Myocyte (in vitro differentiated cells): ENCODE results near the gene BPIFB2. TPM values are rescaled to one million over a fixed set of nuclear protein-coding genes. Genes with fewer than 3 reads are reported as not detected.

Source experiments
- DNase-seq: peaks from one replicate; pipeline ENCODE4 v3.0.0-alpha.2; 2012; ENCODE audit warnings: low read depth
- total RNA-seq: library from RNA; depleted of rRNA; stranded (reverse); fragments of >200 nt; gene quantifications from 2 replicates; pipeline ENCODE4 v1.2.3, GENCODE V29; 2014

Gene BPIFB2
- total RNA-seq, 1 donor from 2014 or later: not detected

DNA sequence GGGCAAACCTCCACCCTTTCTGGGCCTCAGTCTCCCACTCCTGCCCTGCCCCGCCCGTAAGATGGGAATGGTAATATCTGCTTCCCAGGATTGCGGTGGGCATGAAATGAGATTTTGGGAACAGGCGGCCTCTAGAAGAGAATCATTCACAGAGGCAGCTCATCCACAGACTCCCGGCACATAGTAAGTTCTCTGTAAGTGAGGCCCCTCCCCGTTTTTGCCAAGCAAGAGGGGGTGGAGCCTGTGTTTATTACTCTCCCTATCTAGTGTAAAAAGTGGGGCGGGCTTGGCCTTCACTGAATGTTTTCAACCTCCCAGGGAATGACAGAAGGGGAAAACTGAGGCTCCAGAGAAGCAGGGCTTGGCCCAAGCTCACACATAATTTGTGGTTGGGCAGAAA lies 23.3 kb upstream of the BPIFB2 start:
- DNase-seq: no peak

GRCh38 chr20:32984631-32985354 lies 22.7 kb upstream of the BPIFB2 start:
- no peak for DNase-seq

DNA sequence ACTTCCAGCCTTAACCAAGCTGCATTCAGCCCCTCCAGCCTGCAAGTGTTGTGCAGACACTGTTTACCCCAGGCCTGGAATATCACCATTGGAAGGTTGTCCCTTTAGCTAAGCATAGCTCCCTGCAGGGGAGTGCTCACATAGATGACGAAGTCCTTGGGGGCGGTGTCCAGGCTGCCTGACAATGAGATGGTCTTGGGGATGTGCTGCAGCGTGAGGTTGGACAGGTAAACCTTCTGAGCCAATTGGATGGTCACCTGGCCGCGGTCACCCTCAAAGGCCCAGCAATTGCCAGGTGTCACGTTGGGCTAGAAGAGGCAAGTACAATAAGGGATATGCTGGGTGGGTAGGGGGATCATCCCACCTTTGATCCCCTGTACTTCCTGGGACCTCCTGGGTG lies 21.9 kb upstream of the BPIFB2 start:
- no peak for DNase-seq

- no peak for DNase-seq
Observed at GRCh38 chr20:32986331-32986966, 21.1 kb upstream of the BPIFB2 start.

DNA sequence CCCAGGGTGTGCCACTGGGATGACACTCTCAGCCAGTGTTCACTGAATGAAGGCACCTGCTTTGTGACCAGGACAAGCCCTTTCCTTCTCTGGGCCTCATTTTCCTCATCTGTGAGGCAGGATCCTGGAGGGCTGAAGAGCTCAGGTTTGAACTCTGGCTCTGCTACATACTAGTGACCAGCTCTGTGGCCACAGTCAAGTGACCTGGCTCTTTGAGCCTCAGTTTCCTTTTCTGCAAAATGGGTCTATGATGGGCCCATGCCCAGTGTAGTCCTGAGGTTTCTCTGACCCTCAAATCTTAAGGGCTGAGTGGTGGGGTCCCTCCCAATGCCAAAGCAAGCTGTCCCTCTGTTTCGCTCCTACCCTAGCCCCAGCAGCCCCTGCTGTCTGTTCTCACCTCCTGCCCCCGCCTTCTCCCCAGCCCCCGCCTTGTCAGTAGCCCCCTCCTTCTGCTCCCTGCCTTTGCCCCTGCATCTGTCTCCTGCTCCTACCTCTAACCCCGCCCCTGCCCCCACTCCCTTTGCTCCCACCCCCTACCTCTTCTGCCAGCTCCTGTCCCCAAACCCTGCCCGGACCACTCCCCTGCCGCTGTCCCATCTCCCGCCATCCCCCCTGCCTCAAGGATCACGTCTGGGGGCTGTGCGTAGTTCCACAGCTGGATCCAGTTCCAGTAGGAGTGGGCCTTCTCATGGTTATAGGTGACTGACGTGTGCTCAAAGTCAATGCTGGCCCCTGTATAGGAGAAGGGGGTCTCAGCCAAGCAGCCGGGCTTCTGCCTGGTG lies 20.3 kb upstream of the BPIFB2 start:
- no peak for DNase-seq

GRCh38 chr20:32988008-32988407 lies 19.5 kb upstream of the BPIFB2 start:
- no peak for DNase-seq

GRCh38 chr20:32989507-32990283 lies 17.8 kb upstream of the BPIFB2 start:
- no peak for DNase-seq

- no peak for DNase-seq
Observed at GRCh38 chr20:32990426-32990825, 17.1 kb upstream of the BPIFB2 start.

DNA sequence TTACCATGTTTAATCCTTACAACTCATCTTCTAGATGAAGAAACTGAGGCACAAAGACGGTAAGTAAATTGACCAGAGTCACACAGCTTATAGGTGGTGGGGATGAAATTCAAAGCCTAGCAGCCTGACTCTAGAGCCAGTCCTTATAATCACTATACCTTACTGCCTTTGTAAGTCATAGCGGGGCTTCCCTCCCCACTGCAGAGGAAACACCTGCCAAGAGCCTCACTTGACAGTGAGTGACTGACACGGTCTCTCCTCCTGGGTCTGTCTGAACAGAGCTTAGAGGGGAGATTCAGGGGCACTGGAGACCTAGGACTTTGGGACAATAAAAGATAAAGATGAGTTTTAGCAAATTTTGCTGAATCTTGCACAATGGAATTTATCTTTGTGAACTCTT lies 16.1 kb upstream of the BPIFB2 start:
- DNase-seq: no peak

GRCh38 chr20:32991792-32992641 lies 15.5 kb upstream of the BPIFB2 start:
- no peak for DNase-seq

- DNase-seq: no peak
Observed at GRCh38 chr20:32993496-32994050, 13.9 kb upstream of the BPIFB2 start.

DNA sequence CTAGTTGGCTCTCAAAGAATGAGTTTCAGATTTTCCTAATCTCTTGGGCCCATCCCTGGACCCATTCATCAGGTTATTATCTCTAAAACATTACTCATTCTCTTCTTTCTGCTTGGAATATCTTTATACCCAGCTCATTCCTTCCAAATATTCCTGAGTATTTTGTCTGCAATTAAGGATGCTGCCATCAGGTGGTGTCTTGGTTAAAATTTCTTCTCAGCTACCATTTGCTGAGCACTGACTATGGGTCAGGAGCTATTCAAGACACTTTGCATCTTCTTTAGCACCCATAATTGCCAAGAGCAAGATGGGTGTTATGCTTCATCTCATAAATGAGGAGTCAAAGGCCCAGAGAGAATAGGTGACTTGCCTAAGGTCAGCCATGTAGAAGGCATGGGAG lies 11.7 kb upstream of the BPIFB2 start:
- DNase-seq: no peak

GRCh38 chr20:32997431-32997830 lies 10.1 kb upstream of the BPIFB2 start:
- DNase-seq: no peak

GRCh38 chr20:32999603-33000250 lies 7.8 kb upstream of the BPIFB2 start:
- DNase-seq: no peak

- DNase-seq: no peak
Observed at GRCh38 chr20:33000802-33001466, 6.6 kb upstream of the BPIFB2 start.

DNA sequence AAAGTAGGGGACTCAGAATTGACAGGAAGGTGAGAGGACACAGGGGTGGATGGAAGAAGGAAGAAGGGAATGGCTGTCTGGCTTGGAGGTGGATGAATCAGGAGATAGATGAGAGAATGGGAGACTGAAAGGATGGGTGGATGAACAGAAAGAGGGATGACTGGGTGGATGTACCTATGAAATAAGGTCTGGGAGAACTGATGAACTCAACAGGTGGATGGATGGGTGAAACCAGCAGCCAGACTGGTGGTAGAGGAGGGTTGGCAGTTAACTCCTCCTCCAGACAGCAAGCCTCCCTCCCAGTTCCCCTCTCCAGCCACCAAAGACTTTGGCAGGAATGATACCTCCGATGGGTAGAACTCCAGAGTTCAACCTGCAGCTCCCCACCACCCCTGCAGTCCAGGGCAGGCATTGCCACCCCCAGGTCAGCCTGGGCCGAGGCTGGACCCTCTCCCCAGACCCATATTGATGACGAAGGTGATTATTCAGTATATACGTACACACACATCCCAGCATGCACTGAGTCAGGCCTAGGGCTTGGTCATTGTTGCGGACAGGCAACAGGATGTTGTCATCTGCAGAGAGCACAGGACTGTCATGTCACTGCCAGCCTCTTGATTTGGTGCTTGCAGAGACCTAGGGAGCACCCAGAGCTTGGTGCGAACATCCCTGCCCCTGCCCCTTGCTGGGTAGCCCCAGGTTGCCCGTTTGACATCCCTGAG lies 5.3 kb upstream of the BPIFB2 start:
- no peak for DNase-seq

GRCh38 chr20:33004141-33004751 lies 3.3 kb upstream of the BPIFB2 start, which contains the start of gene SUN5:
Gene SUN5 (minus strand): TSS chr20:33004433. CDS start chr20:33004340, 93 bp downstream.
- DNase-seq: no peak

GRCh38 chr20:33005132-33005566 lies 2.4 kb upstream of the BPIFB2 start:
- no peak for DNase-seq
